GM23338 (cell line): ENCODE results near the gene PIK3CG. TPM values are rescaled to one million over a fixed set of nuclear protein-coding genes. Genes with fewer than 3 reads are reported as not detected.

ENCODE experiments used
- ATAC-seq: fragments of 200-7000 bp; cut with Tn5 transposase; 3 replicates; pipeline ENCODE4 v1.9.1; 2020
- DNase-seq: peaks from one replicate; pipeline ENCODE4 v3.0.0-alpha.2; 2015; ENCODE audit warnings: low spot score
- H2AFZ ChIP-seq: fragments of 200-600 bp; sonication (generic); 2 replicates; pipeline ENCODE4 v1.8.0; 2016; ENCODE audit warnings: antibody characterized with exemption, mild to moderate bottlenecking, moderate library complexity
- H3F3A ChIP-seq: fragments of 200-600 bp; sonication (generic); replicated peaks from 2 replicates; pipeline ENCODE4 v1.8.0; 2017; ENCODE audit warnings: antibody characterized with exemption, mixed run types, low read depth
- H3K27ac ChIP-seq: fragments of 200-600 bp; sonication (generic); 2 replicates; pipeline ENCODE4 v1.6.1; 2016; ENCODE audit warnings: low read depth
- H3K27me3 ChIP-seq: fragments of 200-600 bp; sonication (generic); 2 replicates; pipeline ENCODE4 v1.8.0; 2016; ENCODE audit warnings: mild to moderate bottlenecking, mixed run types, moderate library complexity; ENCODE audit not compliant: insufficient read depth
- H3K36me3 ChIP-seq: fragments of 200-600 bp; sonication (generic); 2 replicates; pipeline ENCODE4 v1.8.0; 2016; ENCODE audit warnings: mild to moderate bottlenecking; ENCODE audit not compliant: insufficient read depth
- H3K4me1 ChIP-seq: fragments of 200-600 bp; sonication (generic); 2 replicates; pipeline ENCODE4 v1.8.0; 2016; ENCODE audit warnings: mild to moderate bottlenecking, moderate library complexity; ENCODE audit not compliant: insufficient read depth
- H3K4me2 ChIP-seq: fragments of 200-600 bp; sonication (generic); 2 replicates; pipeline ENCODE4 v1.7.1; 2017; ENCODE audit warnings: mixed run types
- H3K4me3 ChIP-seq: fragments of 200-600 bp; sonication (generic); 2 replicates; pipeline ENCODE4 v1.6.1; 2016; ENCODE audit warnings: mixed run types
- H3K79me2 ChIP-seq: fragments of 200-600 bp; sonication (generic); replicated peaks from 2 replicates; pipeline ENCODE4 v1.8.0; 2017; ENCODE audit warnings: mild to moderate bottlenecking; ENCODE audit not compliant: insufficient read depth
- H3K9me2 ChIP-seq: fragments of 200-600 bp; sonication (generic); 2 replicates; pipeline ENCODE4 v1.8.0; 2017; ENCODE audit not compliant: insufficient read depth
- H4K20me1 ChIP-seq: fragments of 200-600 bp; sonication (generic); replicated peaks from 2 replicates; pipeline ENCODE4 v1.8.0; 2017; ENCODE audit warnings: mild to moderate bottlenecking; ENCODE audit not compliant: insufficient read depth
- H3K27ac Mint-ChIP-seq: 2 replicates; pipeline ENCODE4 v1.8.0; 2020; ENCODE audit warnings: inconsistent platforms, mild to moderate bottlenecking, moderate library complexity, mixed read lengths
- H3K27me3 Mint-ChIP-seq: 3 replicates; pipeline ENCODE4 v1.8.0; 2022; ENCODE audit warnings: low read depth, mild to moderate bottlenecking, moderate library complexity, mixed read lengths, inconsistent platforms; ENCODE audit not compliant: insufficient read depth, poor library complexity
- H3K36me3 Mint-ChIP-seq: 3 replicates; pipeline ENCODE4 v1.8.0; 2021; ENCODE audit warnings: low read depth, mild to moderate bottlenecking, inconsistent platforms, moderate library complexity, mixed read lengths
- H3K4me1 Mint-ChIP-seq: 3 replicates; pipeline ENCODE4 v1.8.0; 2020; ENCODE audit warnings: mild to moderate bottlenecking, inconsistent platforms, mixed read lengths
- H3K4me3 Mint-ChIP-seq: 3 replicates; pipeline ENCODE4 v1.8.0; 2021; ENCODE audit warnings: moderate library complexity, mild to moderate bottlenecking, inconsistent platforms, mixed read lengths
- H3K9me3 Mint-ChIP-seq: 3 replicates; pipeline ENCODE4 v1.8.0; 2020; ENCODE audit warnings: moderate library complexity, mild to moderate bottlenecking, inconsistent platforms, mixed read lengths
- CREB1 ChIP-seq: fragments of 250-450 bp; sonication (Bioruptor Pico); IDR thresholded peaks from 2 replicates; pipeline ENCODE4 v1.5.0; 2020; ENCODE audit warnings: low read depth, mild to moderate bottlenecking, moderate library complexity
- EZH2 ChIP-seq: fragments of 200-600 bp; sonication (generic); IDR thresholded peaks from one replicate; pipeline ENCODE4 v1.8.0; 2017; ENCODE audit warnings: antibody characterized with exemption, mild to moderate bottlenecking, low read depth; ENCODE audit not compliant: unreplicated experiment
- EZH2phosphoT487 ChIP-seq: fragments of 200-600 bp; sonication (generic); IDR thresholded peaks from one replicate; pipeline ENCODE4 v1.8.1; 2018; ENCODE audit warnings: antibody characterized with exemption; ENCODE audit not compliant: unreplicated experiment
- JUNB ChIP-seq: IDR thresholded peaks from one replicate; pipeline ENCODE4 v1.6.1; 2016; ENCODE audit warnings: antibody characterized with exemption; ENCODE audit not compliant: unreplicated experiment
- NANOG ChIP-seq: IDR thresholded peaks from 2 replicates; pipeline ENCODE4 v1.6.1; 2016; ENCODE audit warnings: antibody characterized with exemption, borderline replicate concordance
- POLR2AphosphoS5 ChIP-seq: IDR thresholded peaks from 2 replicates; pipeline ENCODE4 v1.6.1; 2016; ENCODE audit warnings: antibody characterized with exemption, low read depth
- REST ChIP-seq: IDR thresholded peaks from one replicate; pipeline ENCODE4 v1.6.1; 2018; ENCODE audit warnings: antibody characterized with exemption; ENCODE audit not compliant: unreplicated experiment
- STAT1 ChIP-seq: IDR thresholded peaks from one replicate; pipeline ENCODE4 v1.6.1; 2016; ENCODE audit warnings: antibody characterized with exemption; ENCODE audit not compliant: unreplicated experiment
- ZNF114 ChIP-seq: fragments of 250-450 bp; sonication (Bioruptor Pico); IDR thresholded peaks from 2 replicates; pipeline ENCODE4 v1.5.0; 2020; ENCODE audit warnings: mild to moderate bottlenecking, moderate library complexity
- ZNF331 ChIP-seq: fragments of 250-450 bp; sonication (Bioruptor Pico); IDR thresholded peaks from 2 replicates; pipeline ENCODE4 v1.5.0; 2020; ENCODE audit warnings: low read depth, mild to moderate bottlenecking, moderate library complexity
- polyA plus RNA-seq: library from polyadenylated mRNA; unstranded; fragments of >200 nt; fragmentation: Nextera tagmentation; extraction: Ambion mirVana; gene quantifications from 2 replicates; pipeline ENCODE4 v1.2.1, GENCODE V29; 2016
- total RNA-seq: library from RNA; depleted of rRNA; stranded (reverse); fragments of >200 nt; shearing (Covaris generic); gene quantifications from 2 replicates; pipeline ENCODE4 v1.2.3, GENCODE V29; 2014
- TF ChIP-seq, protein P1 (sequence below): IDR thresholded peaks from 2 replicates; pipeline ENCODE4 v1.6.1; 2016; ENCODE audit warnings: antibody characterized with exemption
- TF ChIP-seq, protein P2 (sequence below), 2 experiments: fragments of 200-600 bp in 1 of 2; sonication (generic) in 1 of 2; conservative IDR thresholded peaks; 2 replicates each; pipeline versions ENCODE4 v1.5.1 to v1.6.1; 2016 to 2017; ENCODE audit warnings: antibody characterized with exemption in 2 of 2, low read depth in 2 of 2, mild to moderate bottlenecking in 2 of 2, moderate library complexity in 1 of 2
- TF ChIP-seq, protein P3 (sequence below): fragments of 250-450 bp; sonication (Bioruptor Pico); IDR thresholded peaks from 2 replicates; pipeline ENCODE4 v1.5.0; 2020; ENCODE audit warnings: mild to moderate bottlenecking, moderate library complexity

PIK3CG gene
- total and polyA plus RNA-seq, 2 experiments from 2014 or later: not detected

DNA sequence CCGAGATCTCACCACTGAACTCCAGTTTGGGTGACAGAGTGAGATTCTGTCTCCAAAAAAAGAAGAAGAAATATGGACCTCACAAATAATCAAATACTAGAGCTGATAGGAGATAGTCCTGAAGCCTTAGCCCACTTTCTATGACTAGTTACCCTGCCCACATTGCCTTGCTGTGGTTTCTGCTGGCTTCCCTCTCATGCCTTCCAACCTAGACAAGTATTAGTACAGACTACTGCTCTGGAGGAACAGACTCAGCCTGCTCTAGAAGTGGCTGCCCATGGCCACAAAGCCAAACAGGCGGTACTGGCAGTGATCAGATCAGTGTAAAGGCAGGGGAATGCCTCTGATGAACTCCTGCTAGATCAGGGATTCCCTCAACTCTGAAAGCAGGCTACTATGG, 89.8 kb downstream of the PIK3CG start:
- no peak for DNase-seq

More for the DNA sequence above, 89.8 kb downstream of the PIK3CG start:
- Mint-ChIP-seq H3K9me3 (no peaks in the 10 kb centered on the region; the same call in 2 of the 3 replicates), H3K4me1 (peaks cover 9% of the 10 kb centered on the region), H3K4me3 (no peak overlapping the region), H3K27ac (no peak overlapping the region), H3K27me3 (peaks cover 1% of the 10 kb centered on the region), H3K36me3 (no peaks in the 10 kb centered on the region)
- H3K27me3 ChIP-seq: no peaks in the 10 kb centered on the region
- no peaks in the 10 kb centered on the region for H4K20me1 ChIP-seq
- H3K79me2 ChIP-seq: no peaks in the 10 kb centered on the region
- no peaks in the 10 kb centered on the region for H3F3A ChIP-seq
- no peak overlapping the region for H3K27ac ChIP-seq
- no peaks in the 10 kb centered on the region for H3K36me3 ChIP-seq
- H3K4me1 ChIP-seq: peaks cover 4% of the 10 kb centered on the region; the same call in 1 of the 2 replicates
- no peak overlapping the region for H3K4me3 ChIP-seq
- no peak overlapping the region for H2AFZ ChIP-seq
- ATAC-seq: no peak
- H3K9me2 ChIP-seq: no peaks in the 10 kb centered on the region; the same call in 1 of the 2 replicates
- TF ChIP-seq STAT1: no peak
- no peak for TF ChIP-seq ZNF331 (CRISPR knock-in tag)
- no peak for TF ChIP-seq EZH2
- TF ChIP-seq NANOG: no peak
- no peak for TF ChIP-seq ZNF114
- TF ChIP-seq, protein P1, sequence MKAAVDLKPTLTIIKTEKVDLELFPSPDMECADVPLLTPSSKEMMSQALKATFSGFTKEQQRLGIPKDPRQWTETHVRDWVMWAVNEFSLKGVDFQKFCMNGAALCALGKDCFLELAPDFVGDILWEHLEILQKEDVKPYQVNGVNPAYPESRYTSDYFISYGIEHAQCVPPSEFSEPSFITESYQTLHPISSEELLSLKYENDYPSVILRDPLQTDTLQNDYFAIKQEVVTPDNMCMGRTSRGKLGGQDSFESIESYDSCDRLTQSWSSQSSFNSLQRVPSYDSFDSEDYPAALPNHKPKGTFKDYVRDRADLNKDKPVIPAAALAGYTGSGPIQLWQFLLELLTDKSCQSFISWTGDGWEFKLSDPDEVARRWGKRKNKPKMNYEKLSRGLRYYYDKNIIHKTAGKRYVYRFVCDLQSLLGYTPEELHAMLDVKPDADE: no peak
- TF ChIP-seq EZH2phosphoT487: no peak
- TF ChIP-seq, protein P2, sequence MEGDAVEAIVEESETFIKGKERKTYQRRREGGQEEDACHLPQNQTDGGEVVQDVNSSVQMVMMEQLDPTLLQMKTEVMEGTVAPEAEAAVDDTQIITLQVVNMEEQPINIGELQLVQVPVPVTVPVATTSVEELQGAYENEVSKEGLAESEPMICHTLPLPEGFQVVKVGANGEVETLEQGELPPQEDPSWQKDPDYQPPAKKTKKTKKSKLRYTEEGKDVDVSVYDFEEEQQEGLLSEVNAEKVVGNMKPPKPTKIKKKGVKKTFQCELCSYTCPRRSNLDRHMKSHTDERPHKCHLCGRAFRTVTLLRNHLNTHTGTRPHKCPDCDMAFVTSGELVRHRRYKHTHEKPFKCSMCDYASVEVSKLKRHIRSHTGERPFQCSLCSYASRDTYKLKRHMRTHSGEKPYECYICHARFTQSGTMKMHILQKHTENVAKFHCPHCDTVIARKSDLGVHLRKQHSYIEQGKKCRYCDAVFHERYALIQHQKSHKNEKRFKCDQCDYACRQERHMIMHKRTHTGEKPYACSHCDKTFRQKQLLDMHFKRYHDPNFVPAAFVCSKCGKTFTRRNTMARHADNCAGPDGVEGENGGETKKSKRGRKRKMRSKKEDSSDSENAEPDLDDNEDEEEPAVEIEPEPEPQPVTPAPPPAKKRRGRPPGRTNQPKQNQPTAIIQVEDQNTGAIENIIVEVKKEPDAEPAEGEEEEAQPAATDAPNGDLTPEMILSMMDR (conservative IDR thresholded peaks at IDR 0.05; ENCODE audit: low read depth in 2 of 2): no peak
- no peak for TF ChIP-seq JUNB
- no peak for TF ChIP-seq REST
- TF ChIP-seq CREB1 (CRISPR knock-in tag): no peak
- TF ChIP-seq, protein P3, sequence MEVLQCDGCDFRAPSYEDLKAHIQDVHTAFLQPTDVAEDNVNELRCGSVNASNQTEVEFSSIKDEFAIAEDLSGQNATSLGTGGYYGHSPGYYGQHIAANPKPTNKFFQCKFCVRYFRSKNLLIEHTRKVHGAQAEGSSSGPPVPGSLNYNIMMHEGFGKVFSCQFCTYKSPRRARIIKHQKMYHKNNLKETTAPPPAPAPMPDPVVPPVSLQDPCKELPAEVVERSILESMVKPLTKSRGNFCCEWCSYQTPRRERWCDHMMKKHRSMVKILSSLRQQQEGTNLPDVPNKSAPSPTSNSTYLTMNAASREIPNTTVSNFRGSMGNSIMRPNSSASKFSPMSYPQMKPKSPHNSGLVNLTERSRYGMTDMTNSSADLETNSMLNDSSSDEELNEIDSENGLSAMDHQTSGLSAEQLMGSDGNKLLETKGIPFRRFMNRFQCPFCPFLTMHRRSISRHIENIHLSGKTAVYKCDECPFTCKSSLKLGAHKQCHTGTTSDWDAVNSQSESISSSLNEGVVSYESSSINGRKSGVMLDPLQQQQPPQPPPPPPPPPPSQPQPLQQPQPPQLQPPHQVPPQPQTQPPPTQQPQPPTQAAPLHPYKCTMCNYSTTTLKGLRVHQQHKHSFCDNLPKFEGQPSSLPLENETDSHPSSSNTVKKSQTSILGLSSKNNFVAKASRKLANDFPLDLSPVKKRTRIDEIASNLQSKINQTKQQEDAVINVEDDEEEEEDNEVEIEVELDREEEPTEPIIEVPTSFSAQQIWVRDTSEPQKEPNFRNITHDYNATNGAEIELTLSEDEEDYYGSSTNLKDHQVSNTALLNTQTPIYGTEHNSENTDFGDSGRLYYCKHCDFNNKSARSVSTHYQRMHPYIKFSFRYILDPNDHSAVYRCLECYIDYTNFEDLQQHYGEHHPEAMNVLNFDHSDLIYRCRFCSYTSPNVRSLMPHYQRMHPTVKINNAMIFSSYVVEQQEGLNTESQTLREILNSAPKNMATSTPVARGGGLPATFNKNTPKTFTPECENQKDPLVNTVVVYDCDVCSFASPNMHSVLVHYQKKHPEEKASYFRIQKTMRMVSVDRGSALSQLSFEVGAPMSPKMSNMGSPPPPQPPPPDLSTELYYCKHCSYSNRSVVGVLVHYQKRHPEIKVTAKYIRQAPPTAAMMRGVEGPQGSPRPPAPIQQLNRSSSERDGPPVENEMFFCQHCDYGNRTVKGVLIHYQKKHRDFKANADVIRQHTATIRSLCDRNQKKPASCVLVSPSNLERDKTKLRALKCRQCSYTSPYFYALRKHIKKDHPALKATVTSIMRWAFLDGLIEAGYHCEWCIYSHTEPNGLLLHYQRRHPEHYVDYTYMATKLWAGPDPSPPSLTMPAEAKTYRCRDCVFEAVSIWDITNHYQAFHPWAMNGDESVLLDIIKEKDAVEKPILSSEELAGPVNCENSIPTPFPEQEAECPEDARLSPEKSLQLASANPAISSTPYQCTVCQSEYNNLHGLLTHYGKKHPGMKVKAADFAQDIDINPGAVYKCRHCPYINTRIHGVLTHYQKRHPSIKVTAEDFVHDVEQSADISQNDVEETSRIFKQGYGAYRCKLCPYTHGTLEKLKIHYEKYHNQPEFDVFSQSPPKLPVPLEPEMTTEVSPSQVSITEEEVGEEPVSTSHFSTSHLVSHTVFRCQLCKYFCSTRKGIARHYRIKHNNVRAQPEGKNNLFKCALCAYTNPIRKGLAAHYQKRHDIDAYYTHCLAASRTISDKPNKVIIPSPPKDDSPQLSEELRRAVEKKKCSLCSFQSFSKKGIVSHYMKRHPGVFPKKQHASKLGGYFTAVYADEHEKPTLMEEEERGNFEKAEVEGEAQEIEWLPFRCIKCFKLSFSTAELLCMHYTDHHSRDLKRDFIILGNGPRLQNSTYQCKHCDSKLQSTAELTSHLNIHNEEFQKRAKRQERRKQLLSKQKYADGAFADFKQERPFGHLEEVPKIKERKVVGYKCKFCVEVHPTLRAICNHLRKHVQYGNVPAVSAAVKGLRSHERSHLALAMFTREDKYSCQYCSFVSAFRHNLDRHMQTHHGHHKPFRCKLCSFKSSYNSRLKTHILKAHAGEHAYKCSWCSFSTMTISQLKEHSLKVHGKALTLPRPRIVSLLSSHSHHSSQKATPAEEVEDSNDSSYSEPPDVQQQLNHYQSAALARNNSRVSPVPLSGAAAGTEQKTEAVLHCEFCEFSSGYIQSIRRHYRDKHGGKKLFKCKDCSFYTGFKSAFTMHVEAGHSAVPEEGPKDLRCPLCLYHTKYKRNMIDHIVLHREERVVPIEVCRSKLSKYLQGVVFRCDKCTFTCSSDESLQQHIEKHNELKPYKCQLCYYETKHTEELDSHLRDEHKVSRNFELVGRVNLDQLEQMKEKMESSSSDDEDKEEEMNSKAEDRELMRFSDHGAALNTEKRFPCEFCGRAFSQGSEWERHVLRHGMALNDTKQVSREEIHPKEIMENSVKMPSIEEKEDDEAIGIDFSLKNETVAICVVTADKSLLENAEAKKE: no peak
- no peak for TF ChIP-seq POLR2AphosphoS5
- H3K4me2 ChIP-seq: no peak overlapping the region
